ENCODE results near the gene CRYAB.

Gene CRYAB

DNA sequence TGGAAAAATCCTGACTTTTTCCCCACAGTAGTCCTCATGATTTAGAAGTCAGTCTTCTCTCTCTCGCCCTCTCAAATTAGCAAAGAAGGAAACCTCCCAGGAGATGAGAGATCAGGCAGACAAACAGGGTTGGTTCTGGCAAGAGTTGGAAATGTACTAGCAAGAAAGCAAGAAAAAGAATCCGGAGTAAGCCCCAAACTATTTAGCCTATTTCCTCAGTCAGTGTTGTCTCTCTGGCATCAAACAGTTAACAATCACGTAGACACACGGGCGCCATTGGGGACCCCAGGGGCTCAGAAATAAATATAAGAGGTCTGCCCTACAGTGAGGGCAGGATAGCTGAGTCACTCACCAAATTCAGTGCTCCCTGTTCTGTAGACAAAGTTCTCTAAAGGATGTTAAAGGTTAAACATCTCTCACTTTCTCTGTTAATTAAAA lies 11.8 kb upstream of the CRYAB start:
- H3K36me3 ChIP-seq (ENCODE audit: insufficient read depth, low read length): no peaks in the 10 kb centered on the region
- H3K4me1 ChIP-seq (ENCODE audit: insufficient read depth, low read length): peaks cover 7% of the 10 kb centered on the region; the same call in 1 of the 2 replicates
- H3K9ac ChIP-seq (ENCODE audit: low read depth, low read length): no peak overlapping the region
- H3K9me3 ChIP-seq (ENCODE audit: control insufficient read depth, insufficient read depth, low read length): no peaks in the 10 kb centered on the region

DNA sequence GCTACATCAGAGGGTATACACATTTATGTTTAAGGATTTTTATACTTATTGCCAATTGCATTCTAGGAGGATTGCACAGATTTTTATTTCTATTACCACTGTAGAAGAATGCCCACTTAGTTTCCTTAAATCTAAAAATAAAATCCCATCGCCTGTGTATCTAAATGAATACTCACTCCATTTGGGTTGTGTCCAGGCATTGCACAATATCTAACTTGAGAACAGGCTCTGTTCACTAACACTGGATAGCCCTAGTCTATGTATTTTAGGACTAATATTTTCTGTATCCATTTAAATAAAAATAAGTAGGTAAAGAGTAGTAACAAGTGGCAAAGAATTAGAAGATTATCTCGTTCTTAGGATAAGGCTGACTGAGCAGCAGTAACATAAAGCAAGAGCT lies 11.2 kb upstream of the CRYAB start:
- no peaks in the 10 kb centered on the region for H3K9me3 ChIP-seq (ENCODE audit: control insufficient read depth, insufficient read depth, low read length)
- no peak overlapping the region for H3K9ac ChIP-seq (ENCODE audit: low read depth, low read length)
- peaks cover 9% of the 10 kb centered on the region; the same call in 1 of the 2 replicates for H3K4me1 ChIP-seq (ENCODE audit: insufficient read depth, low read length)
- H3K36me3 ChIP-seq (ENCODE audit: insufficient read depth, low read length): no peaks in the 10 kb centered on the region

DNA sequence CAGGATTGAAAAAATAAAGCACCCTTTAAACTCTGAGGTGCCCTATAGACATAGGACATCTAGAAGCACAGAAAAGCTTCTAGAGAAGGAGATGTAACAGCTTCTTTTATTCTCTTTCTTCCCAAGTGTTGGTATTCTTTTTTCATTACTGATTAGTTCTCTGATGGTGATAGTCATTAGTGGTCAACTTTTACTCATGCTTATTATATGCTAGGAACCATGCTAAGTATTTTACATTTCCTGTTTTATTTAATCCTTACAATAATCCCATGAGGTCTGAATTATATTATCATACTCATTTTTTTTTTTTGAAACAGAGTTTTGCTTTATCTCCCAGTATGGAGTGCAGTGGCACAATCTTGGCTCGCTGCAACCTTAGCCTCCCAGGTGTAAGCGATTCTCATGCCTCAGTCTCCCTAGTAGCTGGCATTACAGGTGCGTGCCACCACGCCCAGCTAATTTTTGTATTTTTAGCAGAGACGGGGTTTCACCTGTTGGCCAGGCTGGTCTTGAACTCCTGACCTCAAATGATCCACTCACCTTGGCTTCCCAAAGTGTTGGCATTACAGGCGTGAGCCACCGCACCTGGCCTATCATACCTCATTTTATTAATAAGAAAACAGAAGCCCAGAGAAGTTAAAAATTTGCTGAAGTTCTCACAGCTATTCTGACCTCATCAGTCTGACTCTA lies 10.1 kb upstream of the CRYAB start:
- no peak overlapping the region for H3K9ac ChIP-seq (ENCODE audit: low read depth, low read length)
- peaks cover 9% of the 10 kb centered on the region; the same call in 1 of the 2 replicates for H3K4me1 ChIP-seq (ENCODE audit: insufficient read depth, low read length)
- H3K36me3 ChIP-seq (ENCODE audit: insufficient read depth, low read length): no peaks in the 10 kb centered on the region
- no peaks in the 10 kb centered on the region for H3K9me3 ChIP-seq (ENCODE audit: control insufficient read depth, insufficient read depth, low read length)

DNA sequence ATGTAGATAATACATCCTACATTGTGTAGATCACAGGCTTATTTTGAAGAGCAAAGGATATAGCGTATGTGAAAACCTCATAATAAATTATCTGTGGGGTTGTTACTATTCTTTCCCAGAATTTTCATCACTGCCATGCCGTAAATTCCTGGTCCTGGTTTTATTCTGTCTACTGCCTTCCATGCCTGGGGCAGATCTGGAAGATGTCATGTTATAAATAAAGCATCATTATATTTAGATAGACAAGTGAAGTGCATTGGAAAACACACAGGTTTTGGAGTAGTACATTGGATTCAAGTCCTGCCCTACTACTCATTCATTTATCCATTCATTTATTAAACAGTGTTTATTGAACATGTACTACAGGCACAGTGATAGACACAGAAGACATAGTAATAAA lies 9.3 kb upstream of the CRYAB start:
- Histone ChIP-seq H3K4me1 (ENCODE audit: insufficient read depth, low read length) (peaks cover 9% of the 10 kb centered on the region; the same call in 1 of the 2 replicates), H3K9me3 (ENCODE audit: control insufficient read depth, insufficient read depth, low read length) (no peaks in the 10 kb centered on the region), H3K36me3 (ENCODE audit: insufficient read depth, low read length) (no peaks in the 10 kb centered on the region), H3K9ac (ENCODE audit: low read depth, low read length) (no peak overlapping the region)

DNA sequence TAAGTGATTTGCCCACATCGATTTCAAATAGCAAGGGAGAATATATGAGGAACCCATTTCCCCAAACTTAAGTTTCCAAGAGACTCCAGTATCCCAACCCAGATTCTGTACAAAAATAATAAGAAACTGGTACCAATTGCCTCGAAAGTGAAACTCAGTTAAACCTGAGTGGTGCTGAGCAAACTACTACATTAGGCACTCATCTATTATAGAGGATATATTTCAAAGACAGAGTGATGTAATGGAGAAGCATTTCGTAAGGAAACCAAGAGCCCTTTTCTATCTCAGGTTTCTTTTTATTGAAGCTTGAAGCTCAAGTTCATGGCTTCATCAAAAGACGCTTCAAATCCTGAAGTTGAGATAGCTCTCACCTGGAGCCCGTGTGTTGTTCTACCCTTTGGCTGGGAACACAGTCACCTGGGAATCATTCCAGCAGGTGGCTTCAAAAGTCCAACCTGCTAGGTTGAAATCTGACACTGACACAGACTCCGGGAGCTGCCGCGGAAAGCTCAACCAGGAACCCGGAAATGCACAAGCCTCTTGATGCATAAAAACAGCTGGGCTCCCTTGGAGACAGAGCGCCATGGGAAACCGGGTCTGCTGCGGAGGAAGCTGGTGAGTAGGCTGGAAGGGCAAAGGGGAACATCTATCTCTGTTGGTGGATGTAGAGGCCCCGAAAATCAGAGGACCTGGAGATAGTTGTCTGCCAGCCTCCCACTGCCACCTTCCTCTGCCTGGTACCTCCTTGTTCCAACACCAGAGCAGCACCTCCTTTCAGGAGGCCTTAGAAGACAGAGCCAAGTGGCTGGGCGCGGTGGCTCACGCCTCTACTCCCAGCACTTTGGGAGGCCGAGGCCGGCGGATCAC lies 7.1 kb upstream of the CRYAB start, which contains the start of gene C11orf52:
TSS of gene C11orf52 (plus strand) at position 524 of the 867 bp plus-strand sequence. CDS start at position 584, 60 bp downstream.
- H3K9ac ChIP-seq (ENCODE audit: low read depth, low read length): peak within 1 kb of the TSS; percentile 44; the same call in 1 of the 2 replicates
- peaks cover 14% of the 10 kb centered on the region; the same call in 1 of the 2 replicates for H3K4me1 ChIP-seq (ENCODE audit: insufficient read depth, low read length)
- no peaks in the 10 kb centered on the region for H3K9me3 ChIP-seq (ENCODE audit: control insufficient read depth, insufficient read depth, low read length)
- no peaks in the 10 kb centered on the region for H3K36me3 ChIP-seq (ENCODE audit: insufficient read depth, low read length)

DNA sequence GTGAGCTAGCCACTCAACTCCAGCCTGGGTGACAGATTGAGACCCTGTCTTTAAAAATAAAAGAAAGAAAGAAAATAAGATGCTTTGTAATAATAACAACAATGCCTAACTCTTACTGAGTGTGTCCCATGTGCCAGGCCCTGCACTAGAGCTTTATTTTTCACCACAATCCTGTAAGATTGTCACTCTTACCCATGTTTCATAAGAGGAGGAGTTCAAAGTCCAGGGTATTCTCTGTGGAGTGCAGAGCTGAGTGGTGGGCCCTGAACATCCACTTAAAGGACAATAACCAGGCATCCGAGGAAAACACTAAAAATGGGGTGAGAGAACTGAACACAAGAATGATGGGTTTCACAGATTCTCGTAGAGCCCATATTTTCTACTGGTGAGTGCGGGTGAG lies 6.2 kb upstream of the CRYAB start:
- Histone ChIP-seq H3K9me3 (ENCODE audit: control insufficient read depth, insufficient read depth, low read length) (no peaks in the 10 kb centered on the region), H3K36me3 (ENCODE audit: insufficient read depth, low read length) (no peaks in the 10 kb centered on the region), H3K9ac (ENCODE audit: low read depth, low read length) (no peak overlapping the region), H3K4me1 (ENCODE audit: insufficient read depth, low read length) (peaks cover 16% of the 10 kb centered on the region; the same call in 1 of the 2 replicates)

DNA sequence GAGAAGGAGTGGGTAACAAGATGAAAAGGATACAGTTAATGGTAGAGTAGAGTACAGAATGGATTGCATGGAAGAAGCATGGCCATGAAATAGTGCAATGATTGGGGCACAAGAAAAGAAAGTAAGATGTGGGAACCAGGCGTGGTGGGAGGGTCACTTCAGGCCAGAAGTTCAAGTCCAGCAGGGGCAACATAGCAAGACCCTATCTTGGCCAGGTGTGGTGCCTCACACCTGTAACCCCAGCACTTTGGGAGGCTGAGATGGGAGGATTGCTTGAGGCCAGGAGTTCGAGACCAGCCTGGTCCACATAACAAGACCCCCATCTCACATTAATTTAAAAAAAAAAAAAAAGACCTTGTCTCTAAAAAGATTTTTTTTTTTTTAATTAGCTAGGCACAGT lies 5.7 kb upstream of the CRYAB start:
- H3K4me1 ChIP-seq (ENCODE audit: insufficient read depth, low read length): peaks cover 17% of the 10 kb centered on the region; the same call in 1 of the 2 replicates
- H3K9me3 ChIP-seq (ENCODE audit: control insufficient read depth, insufficient read depth, low read length): no peaks in the 10 kb centered on the region
- H3K9ac ChIP-seq (ENCODE audit: low read depth, low read length): no peak overlapping the region
- H3K36me3 ChIP-seq (ENCODE audit: insufficient read depth, low read length): no peaks in the 10 kb centered on the region

DNA sequence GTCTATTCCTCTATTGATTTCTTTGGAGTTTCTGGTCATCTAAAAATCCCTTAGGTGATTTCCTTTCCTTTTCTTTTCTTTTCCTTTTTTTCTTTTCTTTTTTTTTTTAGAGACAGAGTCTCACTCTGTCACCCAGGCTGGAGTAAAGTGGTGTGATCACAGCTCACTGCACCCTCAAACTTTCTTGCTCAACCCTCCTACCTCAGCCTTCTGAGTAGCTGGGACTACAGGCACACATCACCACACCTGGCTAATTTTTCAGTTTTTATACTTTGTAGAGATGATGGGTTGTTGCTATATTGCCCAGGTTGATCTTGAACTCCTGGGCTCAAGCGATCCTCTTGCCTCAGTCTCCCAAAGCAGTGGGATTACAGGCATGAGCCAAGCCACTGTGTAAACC lies 5.2 kb upstream of the CRYAB start:
- Histone ChIP-seq H3K9ac (ENCODE audit: low read depth, low read length) (no peak overlapping the region), H3K4me1 (ENCODE audit: insufficient read depth, low read length) (peaks cover 22% of the 10 kb centered on the region; the same call in 1 of the 2 replicates), H3K36me3 (ENCODE audit: insufficient read depth, low read length) (no peaks in the 10 kb centered on the region), H3K9me3 (ENCODE audit: control insufficient read depth, insufficient read depth, low read length) (no peaks in the 10 kb centered on the region)

DNA sequence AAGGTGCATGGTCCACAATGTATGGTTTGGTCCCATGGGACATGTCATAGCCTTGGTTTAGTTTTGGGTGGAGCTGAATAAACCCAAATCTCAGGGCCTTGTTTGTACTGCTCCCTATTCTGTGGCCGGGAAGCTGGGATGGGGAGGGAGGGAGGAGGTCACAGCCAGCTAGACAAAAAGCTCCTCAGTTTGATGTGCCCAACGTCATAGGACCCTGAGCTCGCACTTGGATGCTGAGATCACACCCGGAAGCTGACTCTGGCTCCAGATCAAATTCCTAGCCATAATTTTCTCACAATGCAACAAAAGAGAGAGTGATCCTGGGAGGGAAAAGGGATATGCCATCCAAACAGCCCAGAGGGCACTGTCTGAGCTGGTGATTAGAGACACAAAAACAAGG lies 2.4 kb upstream of the CRYAB start:
- Histone ChIP-seq H3K36me3 (ENCODE audit: insufficient read depth, low read length) (no peaks in the 10 kb centered on the region), H3K4me1 (ENCODE audit: insufficient read depth, low read length) (peaks cover 27% of the 10 kb centered on the region; the same call in 1 of the 2 replicates), H3K9ac (ENCODE audit: low read depth, low read length) (no peak overlapping the region; the same call in 1 of the 2 replicates), H3K9me3 (ENCODE audit: control insufficient read depth, insufficient read depth, low read length) (no peaks in the 10 kb centered on the region)

DNA sequence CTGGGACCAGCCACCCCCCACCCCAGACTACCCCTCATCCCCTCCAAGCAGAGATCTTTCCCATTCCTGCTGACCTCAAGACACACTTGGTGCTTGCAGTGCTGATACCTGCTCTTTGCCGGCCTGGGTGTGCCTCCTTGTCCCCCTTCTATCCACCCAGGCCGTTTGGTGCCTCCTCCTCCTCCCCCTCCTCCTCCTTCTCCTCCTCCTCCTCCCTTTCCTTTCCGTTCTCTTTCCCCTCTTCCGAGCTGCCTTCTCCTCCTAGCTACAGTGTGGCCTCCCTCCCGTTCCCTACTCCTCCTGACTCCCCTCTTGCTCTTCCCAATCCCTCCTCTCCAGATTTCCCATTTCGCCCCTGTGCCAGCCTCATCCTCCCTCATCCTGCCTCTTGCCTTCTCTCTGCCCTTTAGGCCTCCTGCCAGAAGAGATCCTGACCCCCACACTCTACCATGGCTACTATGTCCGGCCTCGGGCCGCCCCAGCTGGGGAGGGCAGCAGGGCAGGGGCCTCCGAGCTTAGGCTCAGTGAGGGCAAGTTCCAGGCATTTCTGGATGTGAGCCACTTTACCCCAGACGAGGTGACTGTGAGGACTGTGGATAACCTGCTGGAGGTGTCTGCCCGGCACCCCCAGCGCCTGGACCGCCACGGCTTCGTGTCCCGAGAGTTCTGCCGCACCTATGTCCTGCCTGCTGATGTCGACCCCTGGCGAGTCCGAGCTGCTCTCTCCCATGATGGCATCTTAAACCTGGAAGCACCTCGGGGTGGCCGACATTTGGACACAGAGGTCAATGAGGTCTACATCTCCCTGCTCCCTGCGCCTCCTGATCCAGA lies 1.7 kb upstream of the CRYAB start:
- Histone ChIP-seq H3K36me3 (ENCODE audit: insufficient read depth, low read length) (no peaks in the 10 kb centered on the region), H3K9ac (ENCODE audit: low read depth, low read length) (peak overlapping the region; percentile 41; the same call in 1 of the 2 replicates)

DNA sequence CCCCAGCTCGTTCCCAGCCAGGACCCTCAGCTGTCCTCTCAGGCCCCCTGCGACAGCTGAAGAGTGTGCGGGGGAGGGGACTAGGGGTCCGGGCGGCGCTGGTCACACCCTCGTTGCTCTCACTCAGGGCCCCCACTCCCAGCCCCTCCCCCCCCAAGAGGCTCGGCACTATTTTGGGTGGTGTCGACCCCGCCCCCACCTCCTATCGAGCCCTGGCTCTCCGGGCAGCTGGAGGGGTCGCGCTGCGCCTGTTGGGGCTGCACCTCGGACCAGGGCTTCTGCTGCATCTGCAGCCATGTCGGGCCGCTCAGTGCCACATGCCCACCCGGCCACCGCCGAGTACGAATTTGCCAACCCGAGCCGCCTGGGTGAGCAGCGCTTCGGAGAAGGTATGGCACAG lies 965 bp upstream of the CRYAB start, which contains the start of gene HSPB2:
TSS of gene HSPB2 (plus strand) at position 200 of the 400 bp plus-strand sequence. CDS start at position 296, 96 bp downstream.
- Histone ChIP-seq H3K9me3 (ENCODE audit: control insufficient read depth, insufficient read depth, low read length) (no peaks in the 10 kb centered on the region), H3K9ac (ENCODE audit: low read depth, low read length) (peak within 1 kb of the TSS; percentile 41), H3K4me1 (ENCODE audit: insufficient read depth, low read length) (peaks cover 24% of the 10 kb centered on the region; the same call in 1 of the 2 replicates), H3K36me3 (ENCODE audit: insufficient read depth, low read length) (no peaks in the 10 kb centered on the region)

More for the DNA sequence above, 1.7 kb upstream of the CRYAB start:
- peaks cover 24% of the 10 kb centered on the region; the same call in 1 of the 2 replicates for H3K4me1 ChIP-seq (ENCODE audit: insufficient read depth, low read length)
- no peaks in the 10 kb centered on the region for H3K9me3 ChIP-seq (ENCODE audit: control insufficient read depth, insufficient read depth, low read length)

DNA sequence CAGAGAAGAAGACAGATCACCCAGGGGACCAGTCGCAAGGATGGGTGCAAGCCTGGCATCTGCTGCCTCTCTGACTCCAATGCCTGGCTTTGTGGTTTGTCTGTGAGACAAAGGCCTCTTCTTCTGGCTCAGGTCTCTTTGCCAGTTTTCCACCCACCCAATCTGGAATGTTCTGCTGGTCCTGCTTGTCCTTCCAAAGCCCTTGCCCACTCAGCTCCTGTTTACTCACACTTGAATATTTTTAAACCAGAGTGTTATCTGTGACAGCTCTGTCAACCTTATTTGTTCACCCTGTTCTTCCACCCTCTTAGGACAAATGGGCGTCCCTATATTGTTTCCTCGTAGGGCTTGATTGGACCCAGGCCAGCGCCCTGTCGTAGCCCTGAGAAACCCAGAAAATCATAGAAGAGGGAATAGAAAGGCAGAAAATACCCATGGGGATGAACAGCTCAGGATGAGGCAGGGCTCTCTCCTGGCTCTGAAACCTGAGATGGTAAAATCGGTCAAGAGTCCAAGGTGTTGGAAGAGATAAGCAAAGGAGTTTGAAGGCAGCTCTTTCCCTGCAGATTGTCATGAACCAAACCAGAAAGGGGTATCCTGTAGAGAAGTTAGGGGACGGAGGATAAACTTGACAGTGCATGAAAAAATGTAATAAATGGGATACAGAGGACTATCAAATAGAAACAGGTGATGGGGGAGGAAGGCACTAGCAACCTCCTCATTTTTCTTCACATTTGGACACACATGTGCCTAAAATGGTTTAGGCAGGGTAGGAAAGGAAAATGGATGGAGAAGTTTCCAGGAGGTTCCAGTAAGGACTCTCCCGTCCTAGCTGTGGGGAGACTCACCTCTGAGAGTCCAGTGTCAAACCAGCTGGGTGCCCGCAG lies 651 bp downstream of the CRYAB start:
- Histone ChIP-seq H3K36me3 (ENCODE audit: insufficient read depth, low read length) (no peaks in the 10 kb centered on the region), H3K9me3 (ENCODE audit: control insufficient read depth, insufficient read depth, low read length) (no peaks in the 10 kb centered on the region), H3K4me1 (ENCODE audit: insufficient read depth, low read length) (peaks cover 24% of the 10 kb centered on the region; the same call in 1 of the 2 replicates), H3K9ac (ENCODE audit: low read depth, low read length) (no peak overlapping the region)

DNA sequence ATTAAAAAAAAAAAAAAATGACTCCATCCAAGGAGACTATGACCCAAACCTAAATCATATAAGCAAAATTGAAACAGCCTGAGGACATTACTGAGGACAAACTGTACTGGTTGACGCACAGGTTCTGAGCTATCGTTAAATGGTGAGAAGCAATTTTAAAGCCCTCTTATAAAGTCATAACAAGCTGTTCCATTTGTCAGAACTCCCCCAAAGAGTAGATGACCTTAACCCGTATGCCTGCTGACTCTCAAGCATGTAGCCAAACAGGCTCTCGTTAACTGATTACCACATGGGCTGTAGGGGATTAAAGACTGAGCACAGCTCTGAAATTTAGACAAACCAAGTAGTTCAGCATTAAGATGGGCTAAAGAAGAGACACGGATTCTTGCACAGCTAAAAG lies 2.2 kb downstream of the CRYAB start:
- Histone ChIP-seq H3K4me1 (ENCODE audit: insufficient read depth, low read length) (peaks cover 23% of the 10 kb centered on the region; the same call in 1 of the 2 replicates), H3K9me3 (ENCODE audit: control insufficient read depth, insufficient read depth, low read length) (no peaks in the 10 kb centered on the region), H3K9ac (ENCODE audit: low read depth, low read length) (no peak overlapping the region), H3K36me3 (ENCODE audit: insufficient read depth, low read length) (no peaks in the 10 kb centered on the region)

Data from ES-I3 (cell line).